ENCODE results near the gene MRPL18.

DNA sequence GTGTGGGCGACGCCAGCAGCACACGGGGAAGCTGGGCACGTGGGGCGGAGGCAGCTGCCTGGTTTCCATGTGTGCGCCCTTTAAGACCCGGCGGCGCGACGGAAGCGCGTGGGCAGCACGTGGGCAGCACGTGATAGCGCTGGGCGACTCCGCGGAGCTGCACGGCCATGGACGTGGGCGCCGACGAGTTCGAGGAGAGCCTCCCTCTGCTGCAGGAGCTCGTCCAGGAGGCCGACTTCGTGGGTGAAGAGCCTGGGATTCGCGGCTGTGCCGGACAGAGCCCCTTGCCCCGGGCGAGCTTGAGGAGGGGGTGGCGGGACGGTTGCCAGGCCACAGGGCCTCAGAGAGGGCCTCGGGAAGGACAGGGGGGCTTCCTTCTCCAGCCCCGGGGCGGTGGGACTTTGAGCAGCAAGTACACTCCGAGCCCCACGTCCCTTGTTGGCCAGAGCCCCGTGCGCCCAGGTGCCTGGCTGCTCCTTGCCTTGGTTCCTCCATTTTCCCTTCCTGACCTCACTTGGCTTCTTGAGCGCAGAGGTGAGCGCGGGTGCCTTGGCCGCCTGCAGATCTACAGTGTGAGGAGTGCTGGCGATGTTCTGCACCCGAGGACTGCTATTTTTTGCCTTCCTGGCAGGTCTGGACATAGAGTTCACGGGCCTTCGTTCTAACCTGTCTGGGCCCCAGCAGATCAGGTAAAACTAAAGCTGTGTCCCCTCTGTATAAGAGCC lies 10.0 kb downstream of the MRPL18 start, which contains the start of gene PNLDC1:
- TF ChIP-seq, protein P1, sequence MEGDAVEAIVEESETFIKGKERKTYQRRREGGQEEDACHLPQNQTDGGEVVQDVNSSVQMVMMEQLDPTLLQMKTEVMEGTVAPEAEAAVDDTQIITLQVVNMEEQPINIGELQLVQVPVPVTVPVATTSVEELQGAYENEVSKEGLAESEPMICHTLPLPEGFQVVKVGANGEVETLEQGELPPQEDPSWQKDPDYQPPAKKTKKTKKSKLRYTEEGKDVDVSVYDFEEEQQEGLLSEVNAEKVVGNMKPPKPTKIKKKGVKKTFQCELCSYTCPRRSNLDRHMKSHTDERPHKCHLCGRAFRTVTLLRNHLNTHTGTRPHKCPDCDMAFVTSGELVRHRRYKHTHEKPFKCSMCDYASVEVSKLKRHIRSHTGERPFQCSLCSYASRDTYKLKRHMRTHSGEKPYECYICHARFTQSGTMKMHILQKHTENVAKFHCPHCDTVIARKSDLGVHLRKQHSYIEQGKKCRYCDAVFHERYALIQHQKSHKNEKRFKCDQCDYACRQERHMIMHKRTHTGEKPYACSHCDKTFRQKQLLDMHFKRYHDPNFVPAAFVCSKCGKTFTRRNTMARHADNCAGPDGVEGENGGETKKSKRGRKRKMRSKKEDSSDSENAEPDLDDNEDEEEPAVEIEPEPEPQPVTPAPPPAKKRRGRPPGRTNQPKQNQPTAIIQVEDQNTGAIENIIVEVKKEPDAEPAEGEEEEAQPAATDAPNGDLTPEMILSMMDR (IDR thresholded peaks at IDR 0.05; ENCODE audit: poor library complexity): no peak
- TF ChIP-seq EZH2 (IDR thresholded peaks at IDR 0.05; ENCODE audit: borderline replicate concordance): no peak
